WTC11 (cell line): ENCODE results near the gene BLCAP. TPM values are rescaled to one million over a fixed set of nuclear protein-coding genes. Genes with fewer than 3 reads are reported as not detected.

Source experiments
- ATAC-seq: fragments of 200-7000 bp; cut with Tn5 transposase; 2 replicates; pipeline ENCODE4 v1.10.0; 2021; ENCODE audit warnings: mild to moderate bottlenecking, moderate library complexity
- CTCF ChIA-PET: fragments of 300-600 bp; sonication (Branson Sonifier 250); formaldehyde crosslinking; loops from one replicate; lab custom pipeline; 2021; ENCODE audit warnings: antibody characterized with exemption; lab: Charles Lee
- POLR2A ChIA-PET: fragments of 350-600 bp; sonication (Branson Sonifier 250); formaldehyde crosslinking; loops from one replicate; lab custom pipeline; 2021; ENCODE audit warnings: antibody characterized with exemption; lab: Charles Lee
- DNase-seq: peaks from one replicate; pipeline ENCODE4 v3.0.0; 2021; ENCODE audit warnings: low spot score
- H3K27ac Mint-ChIP-seq: 2 replicates; pipeline ENCODE4 v1.8.0; 2021; ENCODE audit warnings: mixed read lengths
- H3K27me3 Mint-ChIP-seq: 2 replicates; pipeline ENCODE4 v1.8.0; 2021; ENCODE audit warnings: low read depth, mild to moderate bottlenecking, moderate library complexity, mixed read lengths
- H3K36me3 Mint-ChIP-seq: 2 replicates; pipeline ENCODE4 v1.8.0; 2021; ENCODE audit warnings: mixed read lengths
- H3K4me1 Mint-ChIP-seq: 2 replicates; pipeline ENCODE4 v1.8.0; 2022; ENCODE audit warnings: mixed read lengths
- H3K4me3 Mint-ChIP-seq: 2 replicates; pipeline ENCODE4 v1.8.0; 2021; ENCODE audit warnings: mild to moderate bottlenecking, moderate library complexity, mixed read lengths
- H3K9me3 Mint-ChIP-seq: 2 replicates; pipeline ENCODE4 v1.8.0; 2021; ENCODE audit warnings: mixed read lengths
- FOXK1 ChIP-seq: sonication (generic); formaldehyde crosslinking; IDR thresholded peaks from 2 replicates; pipeline ENCODE4 v1.8.0; 2022; ENCODE audit warnings: mild to moderate bottlenecking, moderate library complexity, missing genetic modification reagents
- GRHL2 ChIP-seq: fragments of 250-450 bp; sonication (Bioruptor Pico); IDR thresholded peaks from 2 replicates; pipeline ENCODE4 v1.8.0; 2022; ENCODE audit warnings: mild to moderate bottlenecking, moderate library complexity; ENCODE audit not compliant: insufficient replicate concordance, severe bottlenecking
- RORB ChIP-seq: fragments of 250-450 bp; sonication (Bioruptor Pico); IDR thresholded peaks from 2 replicates; pipeline ENCODE4 v1.9.0; 2021; ENCODE audit warnings: mild to moderate bottlenecking
- ZBTB43 ChIP-seq: sonication (generic); formaldehyde crosslinking; IDR thresholded peaks from 2 replicates; pipeline ENCODE4 v1.8.1; 2023; ENCODE audit warnings: mild to moderate bottlenecking, missing genetic modification reagents
- ZNF121 ChIP-seq: sonication (generic); formaldehyde crosslinking; IDR thresholded peaks from 2 replicates; pipeline ENCODE4 v1.8.0; 2023; ENCODE audit warnings: missing genetic modification reagents
- ZNF281 ChIP-seq: sonication (generic); formaldehyde crosslinking; IDR thresholded peaks from 2 replicates; pipeline ENCODE4 v1.8.0; 2023; ENCODE audit warnings: mild to moderate bottlenecking, missing genetic modification reagents
- ZNF532 ChIP-seq: fragments of 250-450 bp; sonication (Bioruptor Pico); IDR thresholded peaks from 2 replicates; pipeline ENCODE4 v1.9.0; 2021; ENCODE audit warnings: mild to moderate bottlenecking, borderline replicate concordance
- ZNF671 ChIP-seq: fragments of 250-450 bp; sonication (Bioruptor Pico); IDR thresholded peaks from 2 replicates; pipeline ENCODE4 v1.8.0; 2021; ENCODE audit warnings: mild to moderate bottlenecking
- total RNA-seq: library from RNA; stranded (reverse); gene quantifications from 3 replicates; pipeline ENCODE4 v1.2.3, GENCODE V29; 2021
- TF ChIP-seq, protein P1 (sequence below): sonication (generic); formaldehyde crosslinking; IDR thresholded peaks from 2 replicates; pipeline ENCODE4 v1.8.1; 2022; ENCODE audit warnings: mild to moderate bottlenecking, missing genetic modification reagents, moderate library complexity, borderline replicate concordance
- TF ChIP-seq, protein P2 (sequence below): sonication (generic); formaldehyde crosslinking; conservative IDR thresholded peaks from 2 replicates; pipeline ENCODE4 v1.8.1; 2022; ENCODE audit warnings: mild to moderate bottlenecking, missing genetic modification reagents
- TF ChIP-seq, protein P3 (sequence below): sonication (generic); formaldehyde crosslinking; IDR thresholded peaks from 2 replicates; pipeline ENCODE4 v1.8.0; 2022; ENCODE audit warnings: mild to moderate bottlenecking, missing genetic modification reagents
- TF ChIP-seq, protein P4 (sequence below): sonication (generic); formaldehyde crosslinking; IDR thresholded peaks from 2 replicates; pipeline ENCODE4 v1.8.0; 2023; ENCODE audit warnings: missing genetic modification reagents

Gene BLCAP
- total RNA-seq, 1 experiment from 2014 or later, result 85.6 TPM

GRCh38 chr20:37505263-37506151 lies 22.2 kb downstream of the BLCAP start:
- ChIA-PET CTCF (interaction anchor here (0.8 to 1.7 kb wide), 6 partner anchors 22 to 314 kb away, joined by 3 to 11 read pairs (median 3); partner anchors contain the start of gene BLCAP), POLR2A (interaction anchor here (0.8 kb wide), 1 partner anchor 10 kb away, joined by 3 read pairs; no protein-coding TSS in a partner anchor)
- ATAC-seq (peak; percentile 56), DNase-seq (no peak)
- no peak overlapping the region for H3K27ac Mint-ChIP-seq
- no peaks in the 10 kb centered on the region for H3K9me3 Mint-ChIP-seq
- H3K4me3 Mint-ChIP-seq, result no peak overlapping the region
- H3K4me1 Mint-ChIP-seq, result 0 out of 2 replicates have a peak, but pooled peaks cover under 1% of the 10 kb centered on the region
- no peaks in the 10 kb centered on the region for H3K36me3 Mint-ChIP-seq
- no peaks in the 10 kb centered on the region for H3K27me3 Mint-ChIP-seq
- TF ChIP-seq, protein P1, sequence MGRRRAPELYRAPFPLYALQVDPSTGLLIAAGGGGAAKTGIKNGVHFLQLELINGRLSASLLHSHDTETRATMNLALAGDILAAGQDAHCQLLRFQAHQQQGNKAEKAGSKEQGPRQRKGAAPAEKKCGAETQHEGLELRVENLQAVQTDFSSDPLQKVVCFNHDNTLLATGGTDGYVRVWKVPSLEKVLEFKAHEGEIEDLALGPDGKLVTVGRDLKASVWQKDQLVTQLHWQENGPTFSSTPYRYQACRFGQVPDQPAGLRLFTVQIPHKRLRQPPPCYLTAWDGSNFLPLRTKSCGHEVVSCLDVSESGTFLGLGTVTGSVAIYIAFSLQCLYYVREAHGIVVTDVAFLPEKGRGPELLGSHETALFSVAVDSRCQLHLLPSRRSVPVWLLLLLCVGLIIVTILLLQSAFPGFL (CRISPR knock-in tag), result no peak
- no peak for TF ChIP-seq ZNF671 (CRISPR knock-in tag)
- TF ChIP-seq ZBTB43 (CRISPR knock-in tag), result no peak
- TF ChIP-seq, protein P2, sequence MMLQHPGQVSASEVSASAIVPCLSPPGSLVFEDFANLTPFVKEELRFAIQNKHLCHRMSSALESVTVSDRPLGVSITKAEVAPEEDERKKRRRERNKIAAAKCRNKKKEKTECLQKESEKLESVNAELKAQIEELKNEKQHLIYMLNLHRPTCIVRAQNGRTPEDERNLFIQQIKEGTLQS (CRISPR knock-in tag), result no peak

DNA sequence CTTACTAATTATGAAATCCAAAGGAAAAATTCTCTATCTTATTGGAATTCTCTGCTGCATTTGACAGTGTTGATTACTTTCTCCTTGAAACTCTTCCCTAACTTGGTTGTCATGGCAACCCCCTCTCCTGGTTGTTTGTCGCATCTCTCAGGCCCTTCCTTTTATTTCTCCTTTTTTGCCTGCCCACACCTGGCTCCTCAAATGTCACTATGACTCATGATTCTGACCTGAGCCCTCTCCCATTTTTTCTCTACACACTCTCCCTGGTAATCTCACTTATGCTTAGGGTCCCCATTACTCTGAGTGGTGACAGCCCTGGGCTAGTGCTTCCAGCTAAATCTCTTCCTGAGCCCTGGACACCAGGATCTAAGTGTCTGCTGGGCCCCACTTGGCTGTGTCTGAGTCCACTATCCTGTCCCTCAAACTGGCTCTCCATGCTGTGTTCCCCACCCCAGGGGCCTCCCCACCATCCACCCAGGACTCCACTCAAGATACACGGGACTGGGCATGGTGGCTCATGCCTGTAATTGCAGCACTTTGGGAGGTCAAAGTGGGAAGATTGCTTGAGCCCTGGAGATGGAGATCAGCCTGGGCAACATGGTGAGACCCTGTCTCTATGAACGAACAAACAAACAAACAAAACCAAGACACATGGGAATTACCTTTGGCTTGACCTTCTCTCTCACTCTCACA lies 23.1 kb downstream of the BLCAP start:
- CTCF ChIA-PET, result interaction anchor here (1.6 kb wide), 1 partner anchor 60 kb away, joined by 3 read pairs; no protein-coding TSS in a partner anchor
- TF ChIP-seq, protein P3, sequence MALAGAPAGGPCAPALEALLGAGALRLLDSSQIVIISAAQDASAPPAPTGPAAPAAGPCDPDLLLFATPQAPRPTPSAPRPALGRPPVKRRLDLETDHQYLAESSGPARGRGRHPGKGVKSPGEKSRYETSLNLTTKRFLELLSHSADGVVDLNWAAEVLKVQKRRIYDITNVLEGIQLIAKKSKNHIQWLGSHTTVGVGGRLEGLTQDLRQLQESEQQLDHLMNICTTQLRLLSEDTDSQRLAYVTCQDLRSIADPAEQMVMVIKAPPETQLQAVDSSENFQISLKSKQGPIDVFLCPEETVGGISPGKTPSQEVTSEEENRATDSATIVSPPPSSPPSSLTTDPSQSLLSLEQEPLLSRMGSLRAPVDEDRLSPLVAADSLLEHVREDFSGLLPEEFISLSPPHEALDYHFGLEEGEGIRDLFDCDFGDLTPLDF, result no peak
- no peak for TF ChIP-seq RORB (CRISPR knock-in tag)
- TF ChIP-seq ZNF121, result 0 out of 2 replicates have a peak, but pooled peaks have one; percentile 22
- TF ChIP-seq GRHL2 (CRISPR knock-in tag), result no peak
- H3K4me1 Mint-ChIP-seq, result 0 out of 2 replicates have a peak, but pooled peaks cover 2% of the 10 kb centered on the region
- H3K4me3 Mint-ChIP-seq, result no peak overlapping the region
- no peaks in the 10 kb centered on the region for H3K9me3 Mint-ChIP-seq
- no peak for DNase-seq
- no peaks in the 10 kb centered on the region for H3K36me3 Mint-ChIP-seq
- H3K27ac Mint-ChIP-seq, result no peak overlapping the region
- ATAC-seq, result peak; percentile 11; the same call in 1 of the 2 replicates
- H3K27me3 Mint-ChIP-seq, result no peaks in the 10 kb centered on the region
- POLR2A ChIA-PET, result no interaction called here

GRCh38 chr20:37503256-37503927 lies 24.3 kb downstream of the BLCAP start:
- Mint-ChIP-seq H3K4me1 (0 out of 2 replicates have a peak, but pooled peaks cover 2% of the 10 kb centered on the region), H3K27me3 (no peaks in the 10 kb centered on the region), H3K36me3 (no peaks in the 10 kb centered on the region), H3K27ac (no peak overlapping the region), H3K9me3 (no peaks in the 10 kb centered on the region), H3K4me3 (no peak overlapping the region)
- DNase-seq (no peak), ATAC-seq (no peak)
- ChIA-PET CTCF (interaction anchor here (1.3 to 1.9 kb wide), 3 partner anchors 111 to 235 kb away, joined by 3 to 7 read pairs (median 6); no protein-coding TSS in a partner anchor), POLR2A (no interaction called here)
- TF ChIP-seq ZNF532 (CRISPR knock-in tag) (no peak), FOXK1 (CRISPR knock-in tag) (no peak), GRHL2 (CRISPR knock-in tag) (no peak), ZNF281 (CRISPR knock-in tag) (no peak)
- TF ChIP-seq, protein P4, sequence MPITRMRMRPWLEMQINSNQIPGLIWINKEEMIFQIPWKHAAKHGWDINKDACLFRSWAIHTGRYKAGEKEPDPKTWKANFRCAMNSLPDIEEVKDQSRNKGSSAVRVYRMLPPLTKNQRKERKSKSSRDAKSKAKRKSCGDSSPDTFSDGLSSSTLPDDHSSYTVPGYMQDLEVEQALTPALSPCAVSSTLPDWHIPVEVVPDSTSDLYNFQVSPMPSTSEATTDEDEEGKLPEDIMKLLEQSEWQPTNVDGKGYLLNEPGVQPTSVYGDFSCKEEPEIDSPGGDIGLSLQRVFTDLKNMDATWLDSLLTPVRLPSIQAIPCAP (CRISPR knock-in tag), result no peak
